Heart left ventricle (tissue), 13 donors: Measurements from ENCODE around the gene NCAPG2.

Source experiments
- CTCF ChIP-seq, 12 donors: fragments of 200-600 bp; sonication (generic) in 4 of 12; IDR thresholded peaks; one replicate each; pipeline versions ENCODE4 v1.5.0 to v1.8.0; 2018 to 2022; ENCODE audit warnings: antibody characterized with exemption in 12 of 12, mild to moderate bottlenecking in 5 of 12
- POLR2A ChIP-seq, 2 donors: fragments of 450-650 bp; IDR thresholded peaks; one replicate each; pipeline ENCODE4 v1.6.1; 2017; ENCODE audit warnings: antibody characterized with exemption in 2 of 2, mild to moderate bottlenecking in 2 of 2, moderate library complexity in 2 of 2
- donor health status: ischemic (EF 13 %, LVEDD 7.1; RV severe dilation, severe dysfunction).
- donor health status: DM: no; HTN: yes; CAD: no.
- donor health status: DM: no; HTN: no; CAD: no.
- donor health status: ischemic (EF 25% LVEDD 6.9; RV normal size, moderate dysfunction).
- donor health status: ischemic (EF 25% LVEDD 5.7; RV mildly dilated, moderate dysfunction).
- donor health status: ischemic (EF 35%, LVEDD 5.7; RV mildly dilated, moderate dysfunction).
- donor health status: nonischemic (EF 11% LVEDD 7.7; RV severe dilation, severe dysfunction).
- donor health status: DM: yes; HTN: yes; CAD: no.
- donor health status: PGD.
- donor health status: ischemic (EF 29% LVEDD 5.4; RV normal size, mild dysfunction).
- donor health status: nonischemic (EF 23%, LVEDD 6.1; RV moderate dilation, normal function).

GRCh38 chr7:158657189-158657746 is 47.3 kb downstream of the NCAPG2 start:
- no peak for TF ChIP-seq CTCF (IDR thresholded peaks at IDR 0.05)
- TF ChIP-seq POLR2A (IDR thresholded peaks at IDR 0.05): no peak
